WTC11 (cell line): ENCODE results near the gene IGF2BP3.

ENCODE experiments used
- GABPB1 ChIP-seq: sonication (generic); formaldehyde crosslinking; IDR thresholded peaks from 2 replicates; pipeline ENCODE4 v1.8.1; 2023; ENCODE audit warnings: mild to moderate bottlenecking, missing genetic modification reagents
- TF ChIP-seq, protein P1 (sequence below): fragments of 200-600 bp; IDR thresholded peaks from 2 replicates; pipeline ENCODE4 v1.8.0; 2022; ENCODE audit warnings: antibody characterized with exemption
- TF ChIP-seq, protein P2 (sequence below): sonication (generic); formaldehyde crosslinking; IDR thresholded peaks from 2 replicates; pipeline ENCODE4 v1.8.0; 2022; ENCODE audit warnings: mild to moderate bottlenecking, missing genetic modification reagents

DNA sequence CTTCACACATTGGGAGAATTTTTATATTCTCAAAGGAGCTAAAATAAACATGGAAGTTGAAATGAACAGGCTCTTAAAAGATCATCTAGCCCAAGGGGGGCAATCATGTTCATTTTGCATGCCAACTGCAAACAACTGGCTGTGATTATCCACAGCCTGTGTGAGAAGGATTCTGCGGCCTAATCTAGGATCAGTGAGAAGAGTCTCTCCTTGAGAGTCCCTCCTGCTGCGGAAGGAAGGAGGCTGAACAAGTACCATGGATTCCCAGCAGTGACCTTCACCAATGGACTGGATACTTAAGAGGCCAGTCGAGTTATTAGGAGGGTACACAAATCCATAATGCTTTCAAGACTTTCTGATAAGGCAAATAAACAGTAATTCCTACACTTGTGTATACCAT, 76.7 kb downstream of the IGF2BP3 start:
- TF ChIP-seq, protein P1, sequence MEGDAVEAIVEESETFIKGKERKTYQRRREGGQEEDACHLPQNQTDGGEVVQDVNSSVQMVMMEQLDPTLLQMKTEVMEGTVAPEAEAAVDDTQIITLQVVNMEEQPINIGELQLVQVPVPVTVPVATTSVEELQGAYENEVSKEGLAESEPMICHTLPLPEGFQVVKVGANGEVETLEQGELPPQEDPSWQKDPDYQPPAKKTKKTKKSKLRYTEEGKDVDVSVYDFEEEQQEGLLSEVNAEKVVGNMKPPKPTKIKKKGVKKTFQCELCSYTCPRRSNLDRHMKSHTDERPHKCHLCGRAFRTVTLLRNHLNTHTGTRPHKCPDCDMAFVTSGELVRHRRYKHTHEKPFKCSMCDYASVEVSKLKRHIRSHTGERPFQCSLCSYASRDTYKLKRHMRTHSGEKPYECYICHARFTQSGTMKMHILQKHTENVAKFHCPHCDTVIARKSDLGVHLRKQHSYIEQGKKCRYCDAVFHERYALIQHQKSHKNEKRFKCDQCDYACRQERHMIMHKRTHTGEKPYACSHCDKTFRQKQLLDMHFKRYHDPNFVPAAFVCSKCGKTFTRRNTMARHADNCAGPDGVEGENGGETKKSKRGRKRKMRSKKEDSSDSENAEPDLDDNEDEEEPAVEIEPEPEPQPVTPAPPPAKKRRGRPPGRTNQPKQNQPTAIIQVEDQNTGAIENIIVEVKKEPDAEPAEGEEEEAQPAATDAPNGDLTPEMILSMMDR = no peak
- TF ChIP-seq, protein P2, sequence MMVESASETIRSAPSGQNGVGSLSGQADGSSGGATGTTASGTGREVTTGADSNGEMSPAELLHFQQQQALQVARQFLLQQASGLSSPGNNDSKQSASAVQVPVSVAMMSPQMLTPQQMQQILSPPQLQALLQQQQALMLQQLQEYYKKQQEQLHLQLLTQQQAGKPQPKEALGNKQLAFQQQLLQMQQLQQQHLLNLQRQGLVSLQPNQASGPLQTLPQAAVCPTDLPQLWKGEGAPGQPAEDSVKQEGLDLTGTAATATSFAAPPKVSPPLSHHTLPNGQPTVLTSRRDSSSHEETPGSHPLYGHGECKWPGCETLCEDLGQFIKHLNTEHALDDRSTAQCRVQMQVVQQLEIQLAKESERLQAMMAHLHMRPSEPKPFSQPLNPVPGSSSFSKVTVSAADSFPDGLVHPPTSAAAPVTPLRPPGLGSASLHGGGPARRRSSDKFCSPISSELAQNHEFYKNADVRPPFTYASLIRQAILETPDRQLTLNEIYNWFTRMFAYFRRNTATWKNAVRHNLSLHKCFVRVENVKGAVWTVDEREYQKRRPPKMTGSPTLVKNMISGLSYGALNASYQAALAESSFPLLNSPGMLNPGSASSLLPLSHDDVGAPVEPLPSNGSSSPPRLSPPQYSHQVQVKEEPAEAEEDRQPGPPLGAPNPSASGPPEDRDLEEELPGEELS (CRISPR knock-in tag) = no peak
- TF ChIP-seq GABPB1 (CRISPR knock-in tag) = no peak
